DND-41 (cell line): ENCODE data around the gene XKR7.

Experiments
- EZH2 ChIP-seq: IDR thresholded peaks from 3 replicates; pipeline ENCODE4 v1.6.1; 2012; ENCODE audit warnings: borderline replicate concordance, low read depth, mild to moderate bottlenecking, moderate library complexity, low read length, inconsistent platforms; ENCODE audit not compliant: severe bottlenecking
- TF ChIP-seq, protein P1 (sequence below): IDR thresholded peaks from 2 replicates; pipeline ENCODE4 v1.5.1; 2012; ENCODE audit warnings: borderline replicate concordance, low read length, moderate library complexity, mild to moderate bottlenecking; ENCODE audit not compliant: poor library complexity, severe bottlenecking; ENCODE audit errors: extremely low read depth

GRCh38 chr20:31945319-31945718 is 22.6 kb upstream of the XKR7 start:
- TF ChIP-seq, protein P1, sequence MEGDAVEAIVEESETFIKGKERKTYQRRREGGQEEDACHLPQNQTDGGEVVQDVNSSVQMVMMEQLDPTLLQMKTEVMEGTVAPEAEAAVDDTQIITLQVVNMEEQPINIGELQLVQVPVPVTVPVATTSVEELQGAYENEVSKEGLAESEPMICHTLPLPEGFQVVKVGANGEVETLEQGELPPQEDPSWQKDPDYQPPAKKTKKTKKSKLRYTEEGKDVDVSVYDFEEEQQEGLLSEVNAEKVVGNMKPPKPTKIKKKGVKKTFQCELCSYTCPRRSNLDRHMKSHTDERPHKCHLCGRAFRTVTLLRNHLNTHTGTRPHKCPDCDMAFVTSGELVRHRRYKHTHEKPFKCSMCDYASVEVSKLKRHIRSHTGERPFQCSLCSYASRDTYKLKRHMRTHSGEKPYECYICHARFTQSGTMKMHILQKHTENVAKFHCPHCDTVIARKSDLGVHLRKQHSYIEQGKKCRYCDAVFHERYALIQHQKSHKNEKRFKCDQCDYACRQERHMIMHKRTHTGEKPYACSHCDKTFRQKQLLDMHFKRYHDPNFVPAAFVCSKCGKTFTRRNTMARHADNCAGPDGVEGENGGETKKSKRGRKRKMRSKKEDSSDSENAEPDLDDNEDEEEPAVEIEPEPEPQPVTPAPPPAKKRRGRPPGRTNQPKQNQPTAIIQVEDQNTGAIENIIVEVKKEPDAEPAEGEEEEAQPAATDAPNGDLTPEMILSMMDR: no peak
- TF ChIP-seq EZH2: no peak
